ENCODE measurements around the gene KISS1R.

KISS1R gene

GRCh38 chr19:911197-912033 is 5.7 kb upstream of the KISS1R start:
- no peak overlapping the region for H3K4me3 ChIP-seq (ENCODE audit: low read depth, low read length)
- no peak for TF ChIP-seq CTCF (IDR thresholded peaks at IDR 0.05; ENCODE audit: control insufficient read depth, extremely low read depth, insufficient read depth)

GRCh38 chr19:912181-913079 is 4.7 kb upstream of the KISS1R start:
- no peak for TF ChIP-seq CTCF (IDR thresholded peaks at IDR 0.05; ENCODE audit: control insufficient read depth, extremely low read depth, insufficient read depth)
- no peak for DNase-seq (ENCODE audit: low read depth)
- peak overlapping the region; percentile 77 for H3K4me3 ChIP-seq (ENCODE audit: low read depth, low read length)

More at GRCh38 chr19:911197-912033, 5.7 kb upstream of the KISS1R start:
- DNase-seq (ENCODE audit: low read depth), result no peak

- TF ChIP-seq CTCF (IDR thresholded peaks at IDR 0.05; ENCODE audit: control insufficient read depth, extremely low read depth, insufficient read depth), result no peak
- H3K4me3 ChIP-seq (ENCODE audit: low read depth, low read length), result peak within 1 kb of the TSS; percentile 77
- no peak for DNase-seq (ENCODE audit: low read depth)
These were observed 3.9 kb upstream of the KISS1R start, which contains the start of gene R3HDM4 for GRCh38 chr19:913080-913748. TSS of gene R3HDM4 (minus strand) at chr19:913219. CDS start at chr19:913157, 62 bp downstream.

GRCh38 chr19:916645-917322 is 349 bp upstream of the KISS1R start:
- H3K4me3 ChIP-seq (ENCODE audit: low read depth, low read length), result no peak overlapping the region
- no peak for DNase-seq (ENCODE audit: low read depth)
- TF ChIP-seq CTCF (IDR thresholded peaks at IDR 0.05; ENCODE audit: control insufficient read depth, extremely low read depth, insufficient read depth), result no peak

GRCh38 chr19:918152-918437 is 962 bp downstream of the KISS1R start:
- no peak for TF ChIP-seq CTCF (IDR thresholded peaks at IDR 0.05; ENCODE audit: control insufficient read depth, extremely low read depth, insufficient read depth)
- no peak for DNase-seq (ENCODE audit: low read depth)
- no peak overlapping the region for H3K4me3 ChIP-seq (ENCODE audit: low read depth, low read length)

- TF ChIP-seq CTCF (IDR thresholded peaks at IDR 0.05; ENCODE audit: control insufficient read depth, extremely low read depth, insufficient read depth), result no peak
- 0 out of 2 replicates have a peak overlapping the region, but pooled peaks have one; percentile 7 for H3K4me3 ChIP-seq (ENCODE audit: low read depth, low read length)
- no peak for DNase-seq (ENCODE audit: low read depth)
These were observed 1.5 kb downstream of the KISS1R start for GRCh38 chr19:918481-919198.
